Activated B cell treated with CpG ODN at 0.5 μM for 24 hours (primary cell): Measurements from ENCODE around the gene MEDAG. TPM values are rescaled to one million over a fixed set of nuclear protein-coding genes. Genes with fewer than 3 reads are reported as not detected.

Experiments used
- ATAC-seq: fragments of 200-7000 bp; cut with Tn5 transposase; one replicate; pipeline ENCODE4 v1.10.0; 2021; ENCODE audit warnings: low read depth, mild to moderate bottlenecking, moderate library complexity
- CTCF ChIA-PET: fragments of 350-600 bp; sonication (Branson Sonifier 250); formaldehyde crosslinking; loops from one replicate; lab custom pipeline; 2021; ENCODE audit warnings: antibody characterized with exemption; lab: Charles Lee
- POLR2A ChIA-PET: fragments of 350-600 bp; sonication (Branson Sonifier 250); formaldehyde crosslinking; loops from one replicate; lab custom pipeline; 2021; ENCODE audit warnings: antibody characterized with exemption; lab: Charles Lee
- DNase-seq: peaks from one replicate; pipeline ENCODE4 v3.0.0; 2022
- H3K27ac Mint-ChIP-seq: one replicate; pipeline ENCODE4 v1.8.0; 2020; ENCODE audit warnings: mixed read lengths
- H3K27me3 Mint-ChIP-seq: one replicate; pipeline ENCODE4 v1.8.0; 2021; ENCODE audit warnings: mixed read lengths
- H3K36me3 Mint-ChIP-seq: one replicate; pipeline ENCODE4 v1.8.0; 2021; ENCODE audit warnings: low read depth, mixed read lengths
- H3K4me1 Mint-ChIP-seq: one replicate; pipeline ENCODE4 v1.8.0; 2021; ENCODE audit warnings: mixed read lengths
- H3K4me3 Mint-ChIP-seq: one replicate; pipeline ENCODE4 v1.8.0; 2020; ENCODE audit warnings: mild to moderate bottlenecking, mixed read lengths
- H3K9me3 Mint-ChIP-seq: one replicate; pipeline ENCODE4 v1.8.0; 2020; ENCODE audit warnings: mixed read lengths
- intact Hi-C: fragments of 100-400 bp; cut with micrococcal nuclease; formaldehyde crosslinking; loops from one replicate; pipeline ENCODE4 v1.15.1; 2024
- total RNA-seq: library from RNA; stranded (reverse); gene quantifications from 2 replicates; pipeline ENCODE4 v1.2.3, GENCODE V29; 2022
- TF ChIP-seq, protein P1 (sequence below): fragments of 200-600 bp; IDR thresholded peaks from one replicate; pipeline ENCODE4 v1.8.0; 2022; ENCODE audit warnings: antibody characterized with exemption, mild to moderate bottlenecking

MEDAG gene
- total RNA-seq, 1 donor from 2014 or later, result not detected

DNA sequence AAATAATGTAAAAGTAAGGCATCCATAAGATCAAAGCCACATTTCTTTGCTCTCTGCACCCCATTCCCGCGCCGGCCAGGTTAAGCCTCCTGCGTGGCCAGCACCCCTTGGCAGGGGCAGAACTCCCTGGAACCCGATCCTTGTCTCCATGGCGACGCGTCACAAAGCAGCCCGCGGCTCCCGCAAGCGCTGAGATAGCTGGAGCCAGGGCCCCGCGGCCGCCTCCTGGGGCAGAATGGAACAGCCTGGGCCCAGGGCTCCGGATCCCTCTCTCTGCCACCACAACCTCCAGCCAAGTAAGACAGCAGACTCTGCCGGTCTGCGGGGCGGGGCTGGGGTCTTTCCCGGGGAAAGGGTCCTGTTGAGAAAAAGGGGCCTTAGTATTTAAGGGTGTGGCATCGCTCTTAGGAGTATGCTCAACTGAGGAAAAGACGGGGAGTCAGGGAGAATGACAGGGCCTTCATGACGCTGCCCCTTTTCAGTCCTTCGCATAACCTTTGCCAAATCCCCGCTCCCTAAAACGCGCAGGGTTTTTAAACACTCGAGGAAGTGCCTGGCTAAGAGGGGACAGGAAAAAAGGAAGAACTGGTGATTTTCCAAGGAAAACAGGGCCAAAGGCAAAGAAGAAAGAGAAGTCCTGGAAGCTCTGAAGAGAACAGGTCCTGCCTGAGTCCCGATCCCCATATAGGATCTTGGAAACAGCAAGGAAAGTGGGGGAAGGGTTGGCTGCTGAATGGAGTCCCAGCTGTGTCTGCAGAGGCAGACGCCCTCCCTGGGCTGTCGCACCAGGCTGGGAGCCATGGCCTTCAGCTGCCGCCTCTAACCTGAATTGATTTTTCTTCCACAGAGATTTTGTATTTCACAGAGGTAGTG, 26.6 kb downstream of the MEDAG start, which contains the start of gene TEX26:
TEX26 (plus strand) TSS at position 176 of the 873 bp plus-strand sequence; CDS start at position 236, 60 bp downstream.
- DNase-seq, result no peak
- Mint-ChIP-seq H3K4me3 (no peak within 1 kb of the TSS), H3K9me3 (peaks cover 5% of the 10 kb centered on the region), H3K27ac (no peak within 1 kb of the TSS), H3K27me3 (peaks cover 13% of the 10 kb centered on the region), H3K4me1 (no peaks in the 10 kb centered on the region), H3K36me3 (no peaks in the 10 kb centered on the region)
- intact Hi-C loops, result no loop called here
- CTCF ChIA-PET, result no interaction called here
- TF ChIP-seq, protein P1, sequence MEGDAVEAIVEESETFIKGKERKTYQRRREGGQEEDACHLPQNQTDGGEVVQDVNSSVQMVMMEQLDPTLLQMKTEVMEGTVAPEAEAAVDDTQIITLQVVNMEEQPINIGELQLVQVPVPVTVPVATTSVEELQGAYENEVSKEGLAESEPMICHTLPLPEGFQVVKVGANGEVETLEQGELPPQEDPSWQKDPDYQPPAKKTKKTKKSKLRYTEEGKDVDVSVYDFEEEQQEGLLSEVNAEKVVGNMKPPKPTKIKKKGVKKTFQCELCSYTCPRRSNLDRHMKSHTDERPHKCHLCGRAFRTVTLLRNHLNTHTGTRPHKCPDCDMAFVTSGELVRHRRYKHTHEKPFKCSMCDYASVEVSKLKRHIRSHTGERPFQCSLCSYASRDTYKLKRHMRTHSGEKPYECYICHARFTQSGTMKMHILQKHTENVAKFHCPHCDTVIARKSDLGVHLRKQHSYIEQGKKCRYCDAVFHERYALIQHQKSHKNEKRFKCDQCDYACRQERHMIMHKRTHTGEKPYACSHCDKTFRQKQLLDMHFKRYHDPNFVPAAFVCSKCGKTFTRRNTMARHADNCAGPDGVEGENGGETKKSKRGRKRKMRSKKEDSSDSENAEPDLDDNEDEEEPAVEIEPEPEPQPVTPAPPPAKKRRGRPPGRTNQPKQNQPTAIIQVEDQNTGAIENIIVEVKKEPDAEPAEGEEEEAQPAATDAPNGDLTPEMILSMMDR, result no peak
- ATAC-seq, result no peak
- POLR2A ChIA-PET, result no interaction called here

DNA sequence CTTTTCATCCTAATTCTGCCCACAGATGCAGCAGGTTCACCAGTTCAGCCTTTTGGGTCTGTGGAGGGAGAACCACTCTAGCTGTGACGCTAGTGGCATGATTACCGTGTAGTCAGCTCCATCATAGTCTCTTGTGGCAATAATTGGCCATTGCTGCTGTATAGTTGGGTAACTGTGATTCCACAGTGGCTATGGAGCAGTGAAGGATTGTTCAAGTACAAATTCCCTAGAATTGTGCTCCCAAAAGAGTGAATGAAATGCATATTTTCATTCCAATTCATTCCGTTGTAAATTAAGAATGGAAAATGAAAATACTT, 27.2 kb downstream of the MEDAG start:
- CTCF ChIA-PET, result no interaction called here
- intact Hi-C loops, result no loop called here
- Mint-ChIP-seq H3K4me1 (no peaks in the 10 kb centered on the region), H3K27me3 (peaks cover 13% of the 10 kb centered on the region), H3K9me3 (peaks cover 10% of the 10 kb centered on the region), H3K27ac (no peak overlapping the region), H3K36me3 (no peaks in the 10 kb centered on the region), H3K4me3 (no peak overlapping the region)
- no peak for ATAC-seq
- TF ChIP-seq, protein P1, result no peak
- POLR2A ChIA-PET, result no interaction called here
- no peak for DNase-seq

DNA sequence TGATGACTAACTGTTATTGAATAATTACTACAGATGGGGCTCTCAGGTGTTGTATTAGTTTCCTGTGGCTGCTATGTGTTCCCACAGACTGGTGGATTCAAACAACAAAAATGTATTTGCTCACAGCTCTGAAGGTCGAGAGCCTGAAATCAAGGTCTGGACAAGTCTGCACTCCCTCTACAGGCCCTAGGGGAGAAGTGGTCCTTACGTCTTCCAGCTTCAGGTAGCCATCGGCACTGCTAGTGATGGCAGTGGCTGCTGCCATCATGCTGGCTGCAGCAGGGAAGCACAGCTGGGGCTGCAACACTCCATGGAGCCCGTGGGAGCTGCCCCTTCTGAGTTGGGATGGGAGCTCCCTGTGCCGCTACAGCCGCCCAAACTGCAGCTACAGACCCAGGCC, 28.3 kb downstream of the MEDAG start:
- H3K4me1 Mint-ChIP-seq, result no peaks in the 10 kb centered on the region
- ATAC-seq (no peak), DNase-seq (no peak)
- H3K36me3 Mint-ChIP-seq, result no peaks in the 10 kb centered on the region
- H3K27me3 Mint-ChIP-seq, result peaks cover 13% of the 10 kb centered on the region
- H3K9me3 Mint-ChIP-seq, result peaks cover 10% of the 10 kb centered on the region
- TF ChIP-seq, protein P1, result no peak
- intact Hi-C loops, result no loop called here
- no peak overlapping the region for H3K4me3 Mint-ChIP-seq
- ChIA-PET POLR2A (no interaction called here), CTCF (no interaction called here)
- no peak overlapping the region for H3K27ac Mint-ChIP-seq

DNA sequence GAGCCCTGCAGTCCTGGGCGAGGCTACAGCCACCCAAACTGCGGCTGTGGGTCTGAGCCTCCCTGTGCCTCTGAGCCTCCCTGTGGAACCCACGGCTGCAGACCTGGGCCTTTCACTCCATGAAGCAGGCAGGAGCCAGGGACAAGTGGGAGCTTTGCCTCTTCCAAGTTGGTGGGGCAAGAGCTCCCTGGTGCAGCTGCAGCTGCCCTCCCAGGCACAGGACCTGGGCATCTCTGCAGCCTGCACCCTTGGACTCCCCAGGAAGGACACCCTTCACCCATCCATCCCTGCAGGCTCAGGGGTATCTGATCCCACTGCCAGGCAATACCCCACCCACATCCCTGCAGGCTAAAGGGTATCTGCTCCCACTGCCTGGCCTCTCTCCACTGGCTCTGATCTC, 28.7 kb downstream of the MEDAG start:
- ChIA-PET CTCF (no interaction called here), POLR2A (no interaction called here)
- TF ChIP-seq, protein P1, result no peak
- intact Hi-C loops, result no loop called here
- DNase-seq (no peak), ATAC-seq (no peak)
- Mint-ChIP-seq H3K27ac (no peak overlapping the region), H3K36me3 (no peaks in the 10 kb centered on the region), H3K9me3 (peaks cover 10% of the 10 kb centered on the region), H3K27me3 (peaks cover 13% of the 10 kb centered on the region), H3K4me3 (no peak overlapping the region), H3K4me1 (no peaks in the 10 kb centered on the region)

DNA sequence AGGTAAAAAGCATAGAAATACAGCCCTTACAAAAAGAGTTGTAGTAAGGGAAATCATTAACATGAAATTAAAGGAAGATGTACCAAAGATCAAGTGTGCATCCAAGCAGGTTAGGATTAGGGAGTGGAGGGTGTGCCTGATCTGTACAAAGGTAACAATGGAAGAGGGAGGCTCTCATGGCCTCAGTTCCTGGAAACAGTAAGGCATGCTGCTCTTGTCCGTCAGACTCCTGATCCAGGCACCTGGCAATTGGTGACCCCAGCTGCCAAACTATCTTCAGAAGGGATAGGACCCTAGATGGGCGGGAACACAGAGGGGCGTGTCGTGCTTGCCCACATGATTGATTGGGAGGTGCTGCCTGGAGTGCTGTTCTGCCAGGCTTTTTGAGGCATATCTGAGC, 30.9 kb downstream of the MEDAG start:
- H3K27me3 Mint-ChIP-seq, result peaks cover 4% of the 10 kb centered on the region
- TF ChIP-seq, protein P1, result no peak
- peaks cover 10% of the 10 kb centered on the region for H3K9me3 Mint-ChIP-seq
- no peaks in the 10 kb centered on the region for H3K4me1 Mint-ChIP-seq
- H3K4me3 Mint-ChIP-seq, result no peak overlapping the region
- ChIA-PET CTCF (no interaction called here), POLR2A (no interaction called here)
- intact Hi-C loops, result no loop called here
- ATAC-seq, result no peak
- DNase-seq, result no peak
- no peaks in the 10 kb centered on the region for H3K36me3 Mint-ChIP-seq
- H3K27ac Mint-ChIP-seq, result no peak overlapping the region
